GM18907 (cell line): ENCODE measurements around the gene ORC5.
"Not testable (repeated sequence)": the region's sequence is repeated elsewhere in the genome, so short reads cannot be mapped to it uniquely, and the experiment has no call there.

Experiments
- ATAC-seq: cut with Tn5 transposase; IDR thresholded peaks from one replicate; pipeline ENCODE4 v1.9.1; 2021; ENCODE audit warnings: mild to moderate bottlenecking, moderate library complexity; ENCODE audit not compliant: unreplicated experiment

The ORC5 gene

DNA sequence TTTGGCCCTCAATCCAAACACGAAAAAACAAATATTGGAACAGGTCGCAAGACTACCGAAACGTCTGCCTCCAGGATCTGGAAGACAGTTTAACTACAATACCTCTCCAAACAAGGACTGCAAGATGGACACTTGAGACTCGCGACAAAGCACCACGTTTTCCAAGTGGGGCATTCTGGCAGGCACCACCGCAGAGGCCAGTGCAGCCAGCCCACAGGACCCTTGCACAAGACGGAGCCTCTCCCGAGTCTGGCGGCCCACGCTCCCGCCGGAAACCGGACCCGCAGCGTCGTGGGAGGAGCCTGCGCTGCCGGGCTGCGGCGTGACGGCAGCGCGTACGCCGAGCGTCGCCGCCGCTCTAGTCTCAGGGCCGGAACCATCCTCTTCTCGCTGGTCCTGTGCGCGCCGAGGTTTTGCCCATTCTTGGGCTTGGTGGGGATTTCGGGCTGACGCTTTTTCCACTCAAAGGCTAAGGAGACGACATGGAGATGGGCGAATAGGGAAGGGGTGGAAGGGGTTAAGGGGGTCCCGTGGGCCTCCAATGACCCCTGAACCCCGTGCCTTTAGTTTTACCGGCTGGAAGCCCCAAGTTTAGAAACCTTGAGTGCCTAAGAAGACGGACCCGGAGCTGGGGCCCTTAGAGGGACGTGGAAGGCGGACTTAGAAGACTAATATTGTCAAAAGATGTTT, at the start of gene ORC5:
Gene ORC5, minus strand, starts transcription at position 283 of the 690 bp plus-strand sequence. Its CDS starts 109 bp downstream, at position 174.
- peak; percentile 100 for ATAC-seq

DNA sequence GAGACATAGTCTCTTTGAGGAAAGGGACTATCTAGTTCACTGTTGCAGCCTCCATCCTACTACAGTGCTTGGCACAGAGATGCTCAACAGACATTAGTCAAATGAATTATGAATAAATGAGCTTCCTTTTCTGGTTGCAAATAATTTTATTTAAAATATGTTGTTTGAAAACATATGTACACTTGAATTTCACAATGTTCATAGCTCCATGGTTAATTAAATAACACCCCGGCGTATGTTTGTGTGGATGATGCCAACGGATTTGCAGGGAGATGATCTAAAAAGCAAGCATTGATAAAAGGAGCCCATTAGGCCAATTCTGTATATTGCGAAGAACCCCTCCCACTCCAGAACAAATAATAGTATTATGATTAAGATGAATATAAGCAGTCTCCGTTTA, 47.8 kb upstream of the ORC5 start:
- ATAC-seq, result no peak

DNA sequence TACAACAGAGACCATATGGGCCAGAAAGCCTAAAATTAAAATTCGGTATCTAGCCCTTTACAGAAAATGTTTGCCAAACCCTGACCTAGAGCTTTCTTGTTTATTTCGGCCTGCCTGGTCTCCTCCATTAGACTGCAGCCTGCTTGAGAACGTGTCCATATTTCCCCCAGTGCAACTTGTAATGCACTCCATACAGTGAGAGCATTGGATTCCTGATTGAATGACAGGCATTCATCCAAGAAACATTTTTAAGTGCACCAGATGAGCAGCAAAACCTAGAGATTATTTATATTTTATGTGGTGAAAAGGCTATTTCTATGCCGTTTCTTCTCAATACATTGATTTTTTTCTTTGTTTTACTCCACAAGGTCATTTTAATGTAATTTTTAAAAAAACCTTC, 47.4 kb upstream of the ORC5 start:
- ATAC-seq, result no peak

DNA sequence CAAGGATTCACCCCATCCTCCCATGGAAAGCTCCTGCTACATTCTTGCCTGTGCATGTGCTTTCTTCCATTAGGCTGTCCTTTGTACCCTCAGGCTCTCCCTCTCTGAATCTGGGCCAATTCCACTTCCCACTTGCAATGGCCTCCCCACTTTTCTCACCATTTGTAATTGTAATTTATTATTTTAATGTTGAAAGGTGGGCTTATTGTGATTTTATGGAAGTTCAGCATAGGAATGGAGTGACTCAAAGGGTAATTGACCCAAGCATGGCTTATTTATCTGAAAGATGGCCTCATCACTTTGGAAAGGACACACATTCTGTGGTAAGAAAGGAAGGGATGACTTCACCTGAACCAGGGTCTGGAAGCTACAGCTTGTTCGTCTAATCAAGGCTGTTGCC, 46.9 kb upstream of the ORC5 start:
- ATAC-seq, result no peak

DNA sequence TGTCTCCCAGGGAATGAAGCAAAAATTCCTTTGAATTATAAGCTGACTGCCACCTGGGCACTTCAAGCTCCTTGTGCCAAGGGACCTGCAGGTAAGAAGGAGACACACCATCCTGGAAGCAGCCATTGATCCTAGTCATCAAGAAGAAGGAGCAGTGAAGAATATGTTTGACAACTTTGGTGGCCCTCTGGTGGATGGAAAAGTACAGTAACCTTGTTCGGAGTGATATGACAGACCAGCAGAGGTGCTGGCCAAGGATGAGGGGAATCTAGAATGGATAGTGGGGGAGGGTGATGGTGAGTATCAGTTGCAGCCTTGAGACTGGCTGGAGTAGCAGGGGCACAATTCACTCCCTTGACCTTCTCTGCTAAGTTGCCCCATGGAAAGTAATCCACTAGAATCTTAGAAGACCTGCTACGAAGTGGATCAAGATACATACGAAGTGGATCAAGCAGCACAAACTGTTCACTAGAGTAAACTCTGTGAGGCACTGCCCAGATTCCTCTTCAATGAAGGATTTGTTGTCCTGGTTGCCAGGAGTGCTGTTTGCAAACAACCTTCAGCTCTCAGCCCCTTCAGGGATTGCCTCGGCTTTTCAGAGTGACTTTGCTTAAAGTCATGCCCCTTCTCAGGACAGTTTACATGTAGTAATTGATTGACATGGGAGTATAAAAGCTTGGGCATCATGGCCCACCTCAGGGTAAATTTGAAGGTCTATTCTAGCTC, 44.8 kb upstream of the ORC5 start:
- no peak for ATAC-seq

DNA sequence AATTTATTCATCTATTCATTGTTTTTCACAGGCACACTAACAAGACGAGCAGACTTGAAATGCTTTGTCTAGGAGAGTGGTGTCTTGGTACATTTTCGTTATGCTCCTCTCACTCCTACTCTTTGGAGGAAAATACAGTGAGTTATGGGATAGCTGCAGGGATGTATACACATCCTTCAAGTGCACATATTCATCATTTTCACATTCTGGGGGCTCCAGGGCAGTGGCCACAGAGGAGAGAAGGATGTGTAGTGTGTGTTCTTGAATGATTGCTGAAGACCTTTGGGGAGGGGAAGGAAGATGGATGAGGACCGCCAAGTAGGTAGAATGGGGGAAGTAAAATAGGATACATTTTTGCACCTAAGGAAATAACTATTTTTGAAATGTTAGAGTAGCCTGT, 34.8 kb upstream of the ORC5 start:
- ATAC-seq, result no peak

DNA sequence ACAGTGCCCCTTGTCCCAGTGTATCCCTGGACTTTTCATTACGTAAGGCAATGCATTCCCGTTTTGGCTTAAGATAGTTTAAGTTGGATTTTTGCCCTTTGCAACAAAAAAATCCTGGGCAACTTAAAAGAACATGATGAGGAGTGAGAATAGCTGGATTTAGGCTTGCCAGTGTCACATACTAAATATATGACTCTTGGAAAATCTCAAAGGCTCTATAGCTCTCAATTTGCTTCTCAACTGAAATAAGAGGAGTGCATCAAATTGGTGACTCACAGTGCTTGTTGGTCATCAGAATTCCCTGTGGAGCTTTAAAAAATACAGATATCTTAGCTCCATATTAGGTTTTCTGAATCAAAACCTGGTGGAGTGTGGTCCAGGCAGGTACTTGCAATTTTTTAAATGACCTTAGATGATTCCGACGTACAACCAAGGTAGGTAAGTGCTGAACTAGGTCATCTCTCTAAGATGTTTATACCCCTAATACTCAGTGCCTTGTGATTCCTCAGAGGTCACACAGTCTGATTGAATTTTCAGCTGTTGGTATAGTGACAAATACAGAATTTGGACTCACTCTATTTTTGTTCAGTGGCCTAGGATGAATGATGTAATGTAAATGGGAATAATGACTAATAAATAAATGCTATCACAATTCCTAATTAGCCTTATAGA, 33.9 kb upstream of the ORC5 start:
- ATAC-seq, result no peak

DNA sequence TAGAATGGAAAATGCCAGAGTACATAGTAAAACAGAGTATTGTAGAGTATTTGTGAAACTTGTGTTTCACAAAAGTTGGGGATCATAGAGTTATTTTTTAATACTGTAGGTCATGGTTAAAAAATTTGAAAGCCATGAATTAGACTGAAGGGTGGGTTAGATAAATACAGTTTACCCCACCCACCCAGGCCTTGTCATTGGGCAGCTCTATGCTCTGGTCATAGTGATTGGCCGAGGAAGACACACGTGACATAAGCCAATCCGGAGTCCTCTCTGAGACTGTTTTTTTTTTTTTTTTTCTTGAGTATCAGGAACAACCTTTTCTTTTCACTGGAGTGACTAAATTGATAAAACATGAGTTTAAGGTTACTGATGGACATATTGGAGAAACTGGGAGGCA, 33.3 kb upstream of the ORC5 start:
- no peak for ATAC-seq

DNA sequence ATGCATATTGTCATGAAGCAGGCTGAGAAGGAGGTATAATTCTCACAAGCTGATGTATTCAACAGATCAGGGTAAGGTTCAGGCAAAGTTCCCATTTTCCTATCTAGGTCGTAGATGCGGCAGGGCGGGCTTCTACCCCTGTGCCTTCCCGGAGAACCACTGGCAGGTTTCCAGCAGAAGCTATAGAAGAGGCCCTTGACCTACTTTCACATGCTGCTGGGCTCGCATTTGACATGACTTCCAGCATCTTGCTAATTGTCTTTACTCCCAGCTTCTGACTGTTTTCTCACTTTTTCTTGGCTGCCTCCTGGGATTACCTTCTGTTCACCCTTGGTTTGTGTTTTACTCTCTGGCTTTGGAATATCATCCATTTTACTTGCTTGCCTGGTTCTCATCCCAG, 32.6 kb upstream of the ORC5 start:
- ATAC-seq, result no peak

DNA sequence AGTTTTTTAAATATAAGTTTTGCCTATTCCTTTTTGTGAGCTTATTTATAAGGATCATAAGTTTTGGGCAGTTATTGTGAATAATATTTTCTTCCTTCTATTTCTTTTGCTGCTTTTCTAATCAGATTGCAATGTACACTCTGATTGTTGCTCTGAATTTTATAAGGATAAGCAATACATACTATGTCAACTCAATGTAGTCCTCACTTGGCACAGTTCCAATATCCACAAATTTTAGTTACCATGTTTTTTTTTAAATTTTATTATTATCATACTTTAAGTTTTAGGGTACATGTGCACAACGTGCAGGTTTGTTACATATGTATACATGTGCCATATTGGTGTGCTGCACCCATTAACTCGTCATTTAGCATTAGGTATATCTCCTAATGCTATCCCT, 27.2 kb upstream of the ORC5 start:
- ATAC-seq, result not testable (repeated sequence)

DNA sequence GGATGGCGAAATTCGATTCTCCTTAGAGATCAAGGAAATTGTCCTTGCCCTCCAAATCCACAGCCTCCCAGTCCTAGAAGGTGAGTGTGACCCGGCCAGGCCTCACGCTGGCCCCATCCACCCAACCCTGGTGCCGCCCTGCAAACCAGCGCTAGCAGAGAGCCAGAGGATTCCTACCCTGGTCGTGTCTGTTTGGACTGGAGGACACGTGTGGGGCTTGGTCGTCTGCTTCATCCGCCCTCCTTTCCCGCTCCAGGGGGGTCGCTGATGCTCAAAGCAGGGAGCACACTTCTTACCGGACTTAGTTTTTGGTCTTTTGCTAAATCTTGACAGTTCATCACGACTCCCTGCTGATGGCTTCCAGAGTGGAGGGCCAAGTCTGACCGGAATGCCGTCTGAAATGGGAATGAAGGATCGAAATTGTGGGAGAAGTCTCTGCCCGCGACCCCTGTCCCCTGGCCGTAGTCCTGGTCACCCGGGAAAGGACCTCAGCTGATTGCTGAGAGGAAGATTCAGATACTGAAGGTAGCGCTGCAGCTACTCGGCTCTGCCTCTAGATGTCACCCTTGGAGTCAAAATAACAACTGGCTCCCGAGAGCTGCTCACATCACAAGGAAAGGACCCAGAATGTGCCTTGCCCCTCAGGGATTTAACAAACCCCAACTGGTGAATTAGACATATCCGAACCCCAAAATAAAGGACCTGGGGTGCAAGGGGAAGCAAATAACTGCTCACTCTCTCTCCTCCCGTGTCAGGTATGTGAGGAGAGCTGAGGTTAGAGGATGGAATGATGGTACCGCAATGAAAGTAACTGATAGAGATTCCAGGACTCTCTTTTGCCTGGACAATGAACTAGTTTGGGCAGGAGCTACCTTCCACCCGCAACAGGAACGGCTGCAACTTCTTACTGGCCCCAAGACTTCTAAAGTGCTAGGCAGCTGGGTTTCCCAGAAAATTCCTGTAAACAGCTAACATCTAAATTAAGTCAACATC, 23.5 kb upstream of the ORC5 start:
- peak; percentile 92 for ATAC-seq

DNA sequence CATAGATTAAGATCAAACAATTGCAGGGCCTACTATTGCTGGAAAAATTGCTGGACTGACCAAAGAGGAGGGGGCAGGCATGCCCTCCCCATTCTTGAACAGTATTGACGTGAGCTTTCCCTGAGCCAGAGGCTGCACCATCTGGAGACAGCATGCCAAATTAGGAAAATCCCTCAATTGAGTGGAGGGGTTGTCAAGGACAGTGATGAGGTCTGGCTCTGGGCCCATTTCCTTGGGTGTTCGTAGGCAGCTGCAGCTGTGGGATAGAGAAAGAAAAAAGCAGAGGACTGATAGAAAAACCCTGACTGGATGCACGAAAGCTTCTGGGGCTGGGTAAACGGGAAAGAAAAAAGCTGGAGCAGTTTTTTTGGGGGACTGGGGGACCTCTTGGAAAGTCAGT, 22.8 kb upstream of the ORC5 start:
- ATAC-seq, result no peak

DNA sequence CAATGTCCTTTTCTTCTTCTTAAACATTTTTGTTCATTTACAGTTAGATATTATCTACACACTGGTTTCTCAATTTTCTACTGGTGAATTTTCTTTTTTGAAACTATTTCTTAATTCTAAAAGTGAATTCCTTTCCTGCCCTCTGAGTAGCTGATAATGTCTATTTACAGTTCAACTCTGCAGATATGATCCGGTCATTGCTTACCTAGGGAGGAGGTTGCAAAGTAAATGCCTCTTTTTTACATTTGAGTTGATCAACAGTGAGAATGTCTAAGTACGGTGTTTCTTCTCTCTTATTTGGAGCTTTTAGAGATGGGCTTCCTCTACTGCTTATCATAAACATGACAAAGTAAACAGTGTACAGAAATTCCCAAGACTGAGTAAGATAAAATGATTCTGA, 20.6 kb upstream of the ORC5 start:
- no peak for ATAC-seq

DNA sequence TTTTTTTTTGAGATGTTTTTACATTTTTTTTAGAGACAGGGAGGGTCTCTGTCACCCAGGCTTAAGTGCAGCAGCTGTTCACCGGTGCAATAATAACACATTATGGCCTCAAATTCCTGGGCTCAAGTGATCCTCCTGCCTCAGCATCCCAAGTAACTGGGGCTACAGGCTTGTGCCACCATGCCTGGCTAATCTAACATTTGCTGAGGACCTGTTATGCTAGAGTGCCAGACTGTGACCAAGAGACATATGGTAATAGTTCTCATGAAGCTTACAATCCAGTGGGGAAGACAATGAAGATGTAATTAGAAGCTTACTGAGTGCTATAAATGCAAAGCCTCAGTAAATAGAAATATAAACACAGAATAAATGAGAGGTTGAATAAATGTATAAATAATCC, 17.6 kb upstream of the ORC5 start:
- ATAC-seq, result no peak

DNA sequence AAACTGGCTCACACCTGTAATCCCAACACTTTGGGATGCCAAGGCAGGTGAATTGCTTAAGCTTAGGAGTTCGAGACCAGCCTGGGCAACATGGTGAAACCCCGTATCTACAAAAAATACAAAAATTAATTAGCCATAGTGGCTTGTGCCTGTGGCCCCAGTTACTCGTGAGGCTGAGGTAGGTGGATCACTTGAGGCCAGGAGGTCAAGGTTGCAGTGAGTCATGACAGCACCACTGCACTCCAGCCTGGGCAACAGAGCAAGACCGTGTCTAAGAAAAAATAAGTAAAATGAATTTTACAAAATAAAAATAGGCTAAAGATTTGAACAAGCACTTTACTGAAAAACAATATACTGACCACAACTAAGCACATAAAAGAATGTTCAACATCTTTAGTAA, 9.8 kb upstream of the ORC5 start:
- no peak for ATAC-seq

DNA sequence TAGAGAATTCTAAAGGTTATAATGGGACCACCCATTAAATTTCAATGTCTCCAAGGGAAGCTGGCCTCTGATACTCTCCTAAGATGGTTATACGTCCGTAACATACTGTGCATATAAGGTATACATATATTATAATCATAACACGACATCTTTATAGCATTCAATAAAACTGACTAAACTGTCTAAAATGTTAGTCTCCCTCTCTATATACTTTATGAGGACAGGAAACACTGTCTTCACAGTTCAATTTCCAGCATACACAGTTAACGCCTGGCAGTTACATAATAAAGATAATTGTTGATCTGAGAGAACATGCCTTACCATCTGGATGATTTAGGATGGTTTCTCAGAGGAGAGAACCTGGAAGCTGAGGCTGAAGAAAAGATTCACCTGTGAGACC, 1.2 kb upstream of the ORC5 start:
- ATAC-seq, result no peak

DNA sequence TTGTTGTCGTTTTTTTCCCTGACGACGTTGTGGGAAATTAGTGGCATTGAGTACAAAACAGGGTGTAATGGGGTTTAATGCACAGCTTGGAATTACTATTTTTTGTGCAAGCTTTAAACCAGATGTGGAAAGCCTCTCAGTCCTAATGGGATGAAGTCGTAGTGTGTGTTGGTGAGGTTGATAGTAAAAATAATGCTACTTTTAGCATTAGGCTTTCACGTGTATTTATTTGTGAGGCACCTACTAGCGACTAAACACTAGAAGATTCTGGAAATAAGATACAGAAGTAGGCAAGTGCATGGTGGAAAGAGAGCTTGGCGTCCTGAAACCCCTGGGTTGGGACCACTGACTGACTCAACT, 588 bp upstream of the ORC5 start:
- no peak for ATAC-seq

DNA sequence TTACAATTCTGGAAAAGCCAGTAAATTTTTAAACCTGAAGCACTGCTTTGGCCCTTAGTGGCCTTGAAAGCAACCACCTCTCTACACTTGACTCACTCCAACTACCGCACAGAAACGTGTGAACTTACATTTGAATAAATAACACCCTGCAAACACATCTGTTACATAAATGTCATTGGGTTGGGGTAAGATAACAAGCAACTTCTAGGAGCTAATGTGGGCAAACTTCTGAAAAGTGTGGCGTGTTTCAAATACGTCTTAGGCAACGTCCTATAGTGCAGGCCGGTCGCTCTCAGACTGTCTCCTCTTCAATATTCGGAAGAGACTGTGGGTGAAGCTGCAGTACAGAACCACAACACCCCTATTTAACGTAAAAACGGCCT, 474 bp downstream of the ORC5 start:
- peak; percentile 36 for ATAC-seq

DNA sequence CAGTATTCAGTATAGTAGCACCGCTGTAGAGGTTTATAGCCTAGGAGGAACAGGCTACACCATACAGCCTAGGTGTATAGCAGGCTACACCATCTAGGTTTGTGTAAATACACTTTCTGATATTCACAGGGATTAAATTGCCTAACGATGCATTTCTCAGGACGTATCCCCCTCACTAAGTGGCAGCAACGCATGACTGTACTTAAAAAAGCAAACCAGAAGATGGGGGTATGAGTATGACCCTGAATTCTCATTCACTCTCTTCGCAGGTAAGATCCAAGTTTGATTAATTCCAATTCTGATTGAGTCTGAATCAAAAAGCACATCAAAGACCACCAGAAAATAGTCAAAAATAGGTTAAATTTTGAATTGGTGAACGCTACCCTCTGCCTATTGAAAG, 972 bp downstream of the ORC5 start:
- ATAC-seq, result no peak

DNA sequence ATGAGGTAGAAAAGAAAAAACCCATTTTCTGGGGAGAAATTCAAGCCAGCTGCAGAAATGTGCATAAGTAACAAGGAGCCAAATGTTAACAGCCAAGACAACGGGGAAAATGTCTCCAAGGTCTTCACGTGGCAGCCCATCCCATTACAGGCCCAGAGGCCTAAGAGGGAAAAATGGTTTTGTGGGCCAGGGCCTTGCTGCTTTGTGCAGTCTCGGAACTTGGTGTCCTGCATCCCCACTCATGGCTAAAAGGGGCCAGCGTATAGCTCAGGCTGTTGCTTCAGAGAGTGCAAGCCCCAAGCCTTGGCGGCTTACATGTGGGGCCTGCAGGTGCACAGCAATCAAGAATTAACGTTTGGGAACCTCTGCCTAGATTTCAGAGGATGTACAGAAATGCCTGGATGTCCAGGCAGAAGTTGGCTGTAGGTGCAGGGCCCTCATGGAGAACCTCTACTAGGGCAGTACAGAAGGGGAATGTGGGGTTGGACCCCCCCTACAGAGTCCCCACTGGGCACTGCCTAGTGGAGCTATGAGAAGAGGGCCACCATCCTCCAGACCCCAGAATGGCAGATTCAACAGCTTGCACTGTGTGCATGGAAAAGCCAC, 9.0 kb downstream of the ORC5 start:
- ATAC-seq, result no peak

DNA sequence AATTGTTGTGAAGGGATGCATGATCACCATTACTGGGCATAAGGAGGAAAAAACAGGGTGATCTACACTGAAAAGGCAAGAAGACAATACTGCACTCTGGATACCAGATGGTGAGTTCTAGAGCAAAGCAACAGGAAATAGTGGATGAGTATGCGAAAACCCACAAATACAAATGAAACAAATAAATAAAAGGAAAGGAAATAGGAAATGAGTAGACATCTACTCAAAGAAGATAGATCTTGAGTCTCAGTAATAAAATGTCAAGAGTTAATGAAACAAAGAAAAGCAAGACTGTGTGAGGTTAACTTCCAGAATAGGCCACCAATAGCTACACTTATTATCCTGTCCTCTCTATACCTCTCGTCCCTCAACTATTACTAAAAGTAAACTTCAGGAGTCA, 11.7 kb downstream of the ORC5 start:
- ATAC-seq, result no peak
